Mesothelial cell of epicardium (in vitro differentiated cells): ENCODE measurements around the gene DNAAF9. TPM values are rescaled to one million over a fixed set of nuclear protein-coding genes. Genes with fewer than 3 reads are reported as not detected.
"Not testable (repeated sequence)": the region's sequence is repeated elsewhere in the genome, so short reads cannot be mapped to it uniquely, and the experiment has no call there.

Source experiments
- DNase-seq, 2 experiments: peaks; one replicate each; pipeline ENCODE4 v3.0.0; 2021; ENCODE audit warnings: low spot score in 2 of 2; ENCODE audit not compliant: unreplicated experiment in 2 of 2
- H3K27ac Mint-ChIP-seq: 2 replicates; pipeline ENCODE4 v1.8.0; 2021; ENCODE audit warnings: mixed read lengths
- H3K27me3 Mint-ChIP-seq: 2 replicates; pipeline ENCODE4 v1.8.0; 2021; ENCODE audit warnings: low read depth, mixed read lengths
- H3K36me3 Mint-ChIP-seq: 2 replicates; pipeline ENCODE4 v1.8.0; 2021; ENCODE audit warnings: mixed read lengths
- H3K4me1 Mint-ChIP-seq: 2 replicates; pipeline ENCODE4 v1.8.0; 2021; ENCODE audit warnings: mixed read lengths
- H3K4me3 Mint-ChIP-seq: 2 replicates; pipeline ENCODE4 v1.8.0; 2021; ENCODE audit warnings: mild to moderate bottlenecking, moderate library complexity, mixed read lengths
- H3K9me3 Mint-ChIP-seq: 2 replicates; pipeline ENCODE4 v1.8.0; 2021; ENCODE audit warnings: mixed read lengths
- CTCF ChIP-seq: fragments of 200-600 bp; sonication (generic); IDR thresholded peaks from one replicate; pipeline ENCODE4 v1.5.0; 2021; ENCODE audit warnings: antibody characterized with exemption; ENCODE audit not compliant: unreplicated experiment
- total RNA-seq: library from RNA; stranded (reverse); gene quantifications from 3 replicates; pipeline ENCODE4 v1.2.1, GENCODE V29; 2021

DNAAF9 gene
- total RNA-seq, 1 donor from 2014 or later = 20.3 TPM

- Mint-ChIP-seq H3K27ac (no peak overlapping the region), H3K4me3 (no peak overlapping the region), H3K36me3 (no peaks in the 10 kb centered on the region), H3K4me1 (no peaks in the 10 kb centered on the region), H3K27me3 (no peaks in the 10 kb centered on the region), H3K9me3 (no peaks in the 10 kb centered on the region)
- no peak for DNase-seq
- no peak for TF ChIP-seq CTCF
Measured at GRCh38 chr20:3433744-3434143, 26.3 kb upstream of the DNAAF9 start.

- Mint-ChIP-seq H3K27me3 (no peaks in the 10 kb centered on the region), H3K9me3 (no peaks in the 10 kb centered on the region), H3K4me3 (no peak overlapping the region), H3K27ac (no peak overlapping the region), H3K36me3 (no peaks in the 10 kb centered on the region), H3K4me1 (no peaks in the 10 kb centered on the region)
- no peak for DNase-seq
- TF ChIP-seq CTCF = no peak
Measured at GRCh38 chr20:3432844-3433243, 25.4 kb upstream of the DNAAF9 start.

GRCh38 chr20:3431109-3431508, 23.6 kb upstream of the DNAAF9 start:
- Mint-ChIP-seq H3K9me3 (no peaks in the 10 kb centered on the region), H3K4me1 (no peaks in the 10 kb centered on the region), H3K36me3 (no peaks in the 10 kb centered on the region), H3K27me3 (no peaks in the 10 kb centered on the region), H3K27ac (no peak overlapping the region), H3K4me3 (no peak overlapping the region)
- no peak for DNase-seq
- TF ChIP-seq CTCF = no peak

- Mint-ChIP-seq H3K4me3 (no peak overlapping the region), H3K36me3 (no peaks in the 10 kb centered on the region), H3K4me1 (no peaks in the 10 kb centered on the region), H3K9me3 (no peaks in the 10 kb centered on the region), H3K27ac (no peak overlapping the region), H3K27me3 (no peaks in the 10 kb centered on the region)
- TF ChIP-seq CTCF = no peak
- DNase-seq = no peak
Measured at GRCh38 chr20:3430376-3431069, 23.1 kb upstream of the DNAAF9 start.

GRCh38 chr20:3426766-3427165, 19.3 kb upstream of the DNAAF9 start:
- DNase-seq, H3K9me3 Mint-ChIP-seq, H3K27me3 Mint-ChIP-seq, H3K27ac Mint-ChIP-seq, H3K4me3 Mint-ChIP-seq, H3K4me1 Mint-ChIP-seq, H3K36me3 Mint-ChIP-seq: not testable (repeated sequence)

GRCh38 chr20:3423126-3423525, 15.7 kb upstream of the DNAAF9 start:
- Mint-ChIP-seq H3K9me3 (no peaks in the 10 kb centered on the region), H3K4me1 (no peaks in the 10 kb centered on the region), H3K27ac (no peak overlapping the region), H3K36me3 (no peaks in the 10 kb centered on the region), H3K4me3 (no peak overlapping the region), H3K27me3 (no peaks in the 10 kb centered on the region)
- TF ChIP-seq CTCF = no peak
- no peak for DNase-seq
